ENCODE results near the gene PSMD1.
"Not testable (repeated sequence)": the region's sequence is repeated elsewhere in the genome, so short reads cannot be mapped to it uniquely, and the experiment has no call there.

The PSMD1 gene

GRCh38 chr2:231058761-231059550 is 2.3 kb downstream of the PSMD1 start:
- DNase-seq: no peak

GRCh38 chr2:231059756-231060155 is 3.1 kb downstream of the PSMD1 start:
- no peak for DNase-seq

DNA sequence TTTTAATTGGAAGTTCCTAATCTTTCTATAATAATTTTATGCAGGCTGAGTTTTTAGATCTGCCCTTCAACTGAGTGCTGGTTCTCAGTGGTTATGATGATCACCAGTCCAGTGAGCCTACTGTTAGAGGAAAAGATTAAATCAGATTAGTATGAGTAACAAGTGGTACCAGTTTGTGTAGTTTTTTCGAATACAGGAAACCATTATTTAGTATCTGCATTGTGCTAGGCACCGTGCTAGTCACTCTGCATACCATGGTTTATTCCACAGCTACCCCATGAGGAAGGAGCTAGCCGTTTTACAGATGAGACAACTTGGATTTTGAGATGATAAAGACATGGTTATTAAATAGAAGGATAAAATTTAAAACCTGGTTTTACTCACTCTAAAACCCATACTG is 6.1 kb downstream of the PSMD1 start:
- peak; percentile 41 for DNase-seq

- DNase-seq: no peak
These were observed 6.7 kb downstream of the PSMD1 start for GRCh38 chr2:231063347-231063746.

GRCh38 chr2:231065966-231066365 is 9.3 kb downstream of the PSMD1 start:
- DNase-seq: no peak

- DNase-seq: not testable (repeated sequence)
These were observed 10.9 kb downstream of the PSMD1 start for GRCh38 chr2:231067531-231067930.

- peak; percentile 86 for DNase-seq
These were observed 12.0 kb downstream of the PSMD1 start for GRCh38 chr2:231068525-231069222.

- peak; percentile 38 for DNase-seq
These were observed 12.8 kb downstream of the PSMD1 start for GRCh38 chr2:231069379-231070054.

DNA sequence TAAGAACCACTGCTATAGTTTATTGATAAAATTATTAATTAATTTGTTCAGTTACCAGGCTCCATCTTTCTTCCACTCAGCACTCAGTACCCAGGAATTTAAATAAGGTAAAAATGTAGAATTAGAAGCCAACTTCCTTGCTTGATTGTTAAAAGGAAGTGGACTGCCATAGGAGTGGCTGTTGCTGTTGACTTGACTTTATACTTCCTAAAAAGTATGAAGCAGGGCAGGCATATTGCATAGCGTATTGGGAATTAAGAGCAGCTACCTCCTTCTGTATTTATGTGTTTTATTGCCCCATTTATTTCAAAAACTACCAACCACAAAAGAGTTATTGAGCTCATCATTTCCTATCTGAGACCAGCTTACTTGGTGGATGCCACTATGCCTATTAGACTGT is 27.9 kb downstream of the PSMD1 start:
- no peak for DNase-seq

- no peak for DNase-seq
These were observed 32.1 kb downstream of the PSMD1 start for GRCh38 chr2:231088754-231089153.

DNA sequence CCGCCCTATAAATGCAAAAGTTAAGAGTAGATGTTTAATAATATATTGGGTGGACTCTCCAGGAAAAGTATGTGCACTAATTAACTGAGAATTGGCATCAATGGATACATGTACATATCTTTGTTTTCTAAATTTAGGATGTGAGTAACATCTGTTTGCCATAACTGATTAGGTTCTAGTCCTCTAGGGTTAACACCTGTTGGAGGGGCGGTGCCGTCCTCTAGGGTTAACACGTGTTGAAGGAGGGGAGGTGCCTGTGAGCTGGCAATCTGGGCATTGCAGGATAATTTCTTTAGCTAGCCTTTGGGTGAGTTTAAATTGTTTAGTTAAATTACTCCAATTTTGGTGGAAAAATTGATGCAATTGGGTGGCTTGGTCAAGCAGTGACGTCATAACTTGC is 37.3 kb downstream of the PSMD1 start:
- no peak for DNase-seq

GRCh38 chr2:231094736-231095346 is 38.2 kb downstream of the PSMD1 start:
- no peak for DNase-seq

GRCh38 chr2:231099918-231100317 is 43.3 kb downstream of the PSMD1 start:
- DNase-seq: no peak

DNA sequence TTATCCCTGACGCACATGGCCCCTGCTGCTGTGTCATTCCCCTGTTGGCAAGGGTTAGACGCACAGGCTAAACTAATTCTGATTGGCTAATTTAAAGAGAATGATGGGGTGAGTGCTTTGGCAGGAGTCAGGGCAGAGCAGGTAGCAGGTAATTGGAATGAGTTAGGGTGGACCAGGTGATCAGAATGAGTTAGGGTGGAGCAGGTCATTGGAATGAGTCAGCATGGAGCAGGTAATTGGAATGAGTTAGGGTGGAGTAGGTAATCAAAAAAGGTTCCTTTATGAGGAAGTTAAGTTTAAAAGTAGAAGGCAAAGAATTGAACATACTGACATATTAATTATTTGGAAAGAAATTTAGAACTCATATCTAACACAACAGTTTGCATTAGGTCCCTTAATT is 43.7 kb downstream of the PSMD1 start:
- not testable (repeated sequence) for DNase-seq

GRCh38 chr2:231100990-231101389 is 44.3 kb downstream of the PSMD1 start:
- DNase-seq: no peak

GRCh38 chr2:231102772-231103171 is 46.1 kb downstream of the PSMD1 start:
- no peak for DNase-seq

DNA sequence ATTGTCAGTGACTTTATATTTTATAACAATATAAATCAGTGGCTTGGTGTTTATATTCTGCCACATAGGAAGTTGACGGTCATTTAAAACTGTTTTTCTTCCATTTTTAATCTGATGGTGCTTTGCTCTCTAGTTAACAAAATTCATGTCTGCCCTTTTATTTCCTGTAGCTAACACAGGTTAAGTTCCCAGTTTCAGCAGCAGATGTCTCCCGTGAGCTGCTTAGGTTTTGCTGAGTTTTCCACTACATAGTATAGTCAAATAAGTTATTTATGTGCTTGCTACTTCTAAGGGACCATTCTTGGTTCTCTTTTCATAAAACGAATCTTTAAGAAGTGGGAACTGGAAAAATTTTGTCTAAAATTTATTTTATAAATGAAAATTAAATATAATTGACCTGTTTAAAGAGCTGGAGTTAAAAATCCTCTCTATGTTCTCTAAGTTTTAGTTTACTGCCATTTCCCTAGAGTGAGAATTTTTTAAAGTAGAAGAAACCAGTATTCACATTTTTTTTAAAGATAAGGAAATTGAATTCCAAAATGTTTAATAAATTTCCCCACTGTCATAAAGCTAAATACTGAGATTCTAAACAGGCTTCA is 47.5 kb downstream of the PSMD1 start:
- DNase-seq: peak; percentile 61

- no peak for DNase-seq
These were observed 53.9 kb downstream of the PSMD1 start for GRCh38 chr2:231110551-231110950.

GRCh38 chr2:231111987-231112386 is 55.3 kb downstream of the PSMD1 start:
- no peak for DNase-seq

DNA sequence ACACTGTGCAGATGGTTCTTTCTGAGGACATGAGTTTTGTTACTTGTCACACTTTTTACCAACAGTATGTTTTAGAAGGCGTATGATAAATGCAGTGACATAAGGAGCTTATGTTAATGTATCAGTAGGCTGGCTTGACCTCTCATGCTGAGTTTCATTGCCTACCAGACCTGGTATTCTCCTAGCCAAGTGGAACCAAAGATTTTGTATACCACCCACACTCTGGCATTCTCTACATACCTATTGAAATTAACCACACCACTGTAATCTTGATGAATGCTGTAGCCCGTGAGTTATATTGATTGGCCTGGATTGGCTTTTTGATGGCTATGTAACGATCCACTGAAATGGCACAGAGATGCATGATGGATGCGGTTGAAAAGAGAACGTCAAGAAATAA is 56.8 kb downstream of the PSMD1 start:
- no peak for DNase-seq

GRCh38 chr2:231115651-231116050 is 59.0 kb downstream of the PSMD1 start:
- DNase-seq: no peak

- no peak for DNase-seq
These were observed 60.5 kb downstream of the PSMD1 start for GRCh38 chr2:231117148-231117547.
